Measurements from ENCODE around the gene SFXN1.

GRCh38 chr5:175447571-175447970 is 30.8 kb upstream of the SFXN1 start:
- TF ChIP-seq CTCF (conservative IDR thresholded peaks at IDR 0.05): no peak
- TF ChIP-seq EZH2 (IDR thresholded peaks at IDR 0.05; ENCODE audit: low read depth): no peak
